NCI-H82 treated with DMSO at 0.1 percent for 48 hours (cell line): ENCODE measurements around the gene EMC7.
"Not testable (repeated sequence)": the region's sequence is repeated elsewhere in the genome, so short reads cannot be mapped to it uniquely, and the experiment has no call there.

Experiments used
- DNase-seq: peaks from one replicate; lab custom pipeline; 2025; ENCODE audit not compliant: unreplicated experiment; lab: John Stamatoyannopoulos, UW

EMC7 gene

DNA sequence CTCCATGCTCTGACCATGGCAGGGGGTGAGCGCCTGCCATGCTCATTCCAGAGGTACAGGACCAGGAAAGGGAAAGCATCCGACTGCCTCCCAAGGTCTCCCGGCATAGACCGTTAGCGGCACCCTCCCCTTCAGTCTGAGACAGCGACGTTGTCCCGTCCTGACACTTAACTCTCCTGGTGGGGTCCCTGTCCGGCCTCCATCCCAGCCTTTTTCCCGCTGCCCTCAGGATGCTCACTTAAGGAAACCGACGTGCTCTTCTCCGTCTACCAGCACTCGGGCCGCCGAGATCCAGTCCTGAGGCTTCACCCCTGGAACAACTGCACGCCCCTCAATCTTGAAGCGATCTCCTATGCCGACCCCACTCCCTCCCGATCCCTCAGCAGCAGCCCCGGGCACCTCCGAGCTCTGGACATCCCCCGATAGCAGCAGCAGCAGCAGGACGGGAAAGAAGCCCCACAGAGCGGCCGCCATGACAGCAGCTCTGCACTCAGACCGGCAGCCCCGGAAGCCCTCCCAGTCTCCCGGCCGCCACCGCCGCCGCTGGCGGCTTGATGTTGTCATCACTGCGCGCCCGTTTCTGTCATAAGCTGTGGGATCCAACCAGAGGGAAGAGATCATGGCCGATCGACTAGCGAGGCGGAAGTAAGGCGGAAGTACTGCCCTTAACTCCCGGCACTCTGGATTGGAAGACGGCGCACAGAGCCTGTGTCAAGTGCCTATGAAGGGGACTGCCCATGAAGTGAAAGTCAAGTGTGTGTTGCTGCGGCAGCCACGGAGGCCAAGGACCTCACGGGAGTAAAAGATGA lies at the start of gene EMC7, which contains the start of gene PGBD4:
Gene EMC7, minus strand, starts transcription at position 497 of the 809 bp plus-strand sequence. Its CDS starts 23 bp downstream, at position 474.
Gene PGBD4, plus strand, starts transcription at position 718 of the 809 bp plus-strand sequence. CDS start 449 bp downstream, outside the sequence.
- DNase-seq = peak; percentile 98

DNA sequence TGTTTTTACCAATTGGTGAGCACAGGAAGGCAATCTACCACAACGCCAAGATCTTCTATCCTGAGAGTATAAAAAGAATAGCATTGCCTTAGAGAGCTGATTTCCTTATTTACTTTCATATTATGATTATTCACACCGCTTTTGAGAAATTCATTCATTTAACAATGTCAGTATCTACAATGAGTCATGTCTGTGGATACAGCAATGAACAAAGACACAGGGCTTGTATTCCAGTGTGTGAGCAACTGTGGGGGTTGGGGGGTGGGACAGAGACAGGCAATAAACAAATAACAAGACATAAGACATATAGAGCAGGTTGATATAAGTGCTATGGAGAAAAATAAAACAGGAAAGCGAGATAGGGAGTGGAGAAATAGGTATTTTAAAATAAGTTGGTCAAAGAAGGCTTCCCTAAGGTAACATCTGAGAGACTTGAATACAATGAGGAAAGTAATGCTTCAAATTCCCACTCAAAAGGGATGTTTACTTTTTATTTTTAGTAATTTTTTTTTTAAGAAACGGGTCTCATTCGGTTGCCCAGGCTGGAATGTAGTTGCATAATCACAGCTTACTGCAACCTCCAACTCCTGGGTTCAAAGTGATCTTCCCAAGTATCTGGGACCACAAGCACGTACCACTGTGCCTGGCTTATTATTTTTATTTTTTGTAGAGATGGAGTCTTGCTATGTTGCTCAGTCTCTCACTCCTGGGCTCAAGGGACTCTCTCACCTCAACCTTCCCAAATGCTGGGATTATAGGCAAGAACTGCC lies 45.9 kb upstream of the EMC7 start:
- DNase-seq = no peak

DNA sequence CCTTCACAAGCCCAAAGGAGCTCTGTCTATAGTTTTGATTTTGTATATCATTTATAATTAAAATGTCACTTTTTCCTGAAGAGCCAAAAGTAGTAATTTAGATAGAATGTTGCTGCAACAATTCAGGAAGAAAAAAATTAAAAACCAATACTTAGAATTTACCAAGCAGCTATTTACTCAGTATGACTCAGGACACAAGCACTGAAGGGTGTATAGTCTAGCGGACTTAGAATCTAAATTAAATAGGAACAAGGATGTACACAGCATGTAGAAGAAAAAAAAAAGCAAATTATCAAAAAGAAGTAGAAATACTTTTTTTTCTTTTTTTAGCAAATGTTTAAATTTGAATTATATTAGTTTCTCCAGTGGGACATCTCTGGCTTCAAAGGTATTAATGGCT lies 31.8 kb upstream of the EMC7 start:
- DNase-seq = no peak

DNA sequence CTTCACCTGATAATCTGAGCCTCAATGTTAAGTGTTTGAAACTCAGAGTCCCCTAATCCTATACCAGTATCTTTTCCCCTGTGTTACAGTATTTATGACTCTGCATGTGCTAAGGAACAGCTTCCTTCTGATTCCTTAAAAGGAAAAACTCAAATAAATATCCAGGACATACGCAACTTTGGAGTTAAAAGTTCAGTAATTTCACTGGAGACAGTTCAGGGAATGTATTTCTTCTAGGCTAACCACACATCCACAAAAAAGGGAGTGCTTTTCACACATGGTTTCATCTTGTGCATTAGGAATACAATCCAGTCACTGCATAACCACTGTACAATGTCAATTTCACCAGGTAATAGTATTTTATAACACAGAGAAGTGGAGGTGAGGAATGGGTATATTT lies 31.2 kb upstream of the EMC7 start:
- no peak for DNase-seq

DNA sequence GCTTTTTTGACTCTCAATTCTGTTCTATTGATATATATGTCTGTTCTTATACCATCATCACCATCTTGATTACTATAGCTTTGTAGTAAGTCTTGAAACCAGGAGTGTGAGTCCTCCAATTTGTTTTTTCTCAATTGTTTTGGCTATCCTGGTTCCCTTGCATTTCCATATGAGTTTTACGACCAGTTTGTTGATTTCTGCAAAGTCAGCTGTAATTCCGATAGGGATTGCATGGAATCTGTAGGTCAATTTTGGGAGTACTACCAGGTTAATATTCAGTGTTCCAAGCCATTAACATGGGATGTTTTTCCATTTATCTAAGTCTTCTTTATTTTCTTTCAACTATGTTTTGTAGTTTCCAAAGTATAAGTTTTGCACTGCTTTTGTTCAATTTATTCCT lies 27.2 kb upstream of the EMC7 start:
- no peak for DNase-seq

DNA sequence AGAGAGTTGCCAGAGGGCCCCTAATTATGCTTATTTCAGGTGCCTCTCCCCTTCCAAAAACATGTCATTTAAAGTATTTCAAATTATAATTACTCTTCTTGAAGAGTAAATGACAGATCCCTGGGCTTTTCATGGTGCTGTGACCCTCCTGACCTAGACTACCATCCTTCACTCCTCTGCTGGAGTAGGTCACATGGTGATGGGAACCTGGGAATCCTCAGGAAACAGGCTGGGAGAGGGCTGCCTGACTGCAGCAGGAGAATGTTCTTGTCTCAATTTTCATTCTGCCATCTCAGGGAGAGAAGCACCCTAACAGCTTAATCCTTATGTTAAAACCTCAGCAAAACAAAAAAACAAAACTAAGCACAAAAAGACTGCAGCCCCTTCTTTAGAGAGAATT lies 24.9 kb upstream of the EMC7 start:
- no peak for DNase-seq

DNA sequence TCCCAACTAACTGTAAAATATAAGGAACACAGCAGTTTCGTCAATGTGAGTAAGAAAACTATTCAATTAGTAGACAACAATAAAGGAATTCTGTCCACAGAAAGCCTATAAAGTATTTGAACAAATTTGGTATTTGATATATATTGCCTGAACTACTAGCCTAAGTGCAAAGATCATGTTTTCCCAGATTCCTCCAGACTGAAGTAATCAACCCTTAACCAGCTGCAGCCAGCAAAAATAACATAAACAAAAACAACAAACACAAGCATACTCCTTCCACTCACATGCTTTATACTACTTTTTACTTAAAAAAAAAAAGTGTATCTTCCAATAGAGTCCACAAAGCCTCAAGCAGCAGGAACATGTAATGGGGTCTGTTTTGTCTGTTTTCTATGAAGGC lies 24.3 kb upstream of the EMC7 start:
- no peak for DNase-seq

DNA sequence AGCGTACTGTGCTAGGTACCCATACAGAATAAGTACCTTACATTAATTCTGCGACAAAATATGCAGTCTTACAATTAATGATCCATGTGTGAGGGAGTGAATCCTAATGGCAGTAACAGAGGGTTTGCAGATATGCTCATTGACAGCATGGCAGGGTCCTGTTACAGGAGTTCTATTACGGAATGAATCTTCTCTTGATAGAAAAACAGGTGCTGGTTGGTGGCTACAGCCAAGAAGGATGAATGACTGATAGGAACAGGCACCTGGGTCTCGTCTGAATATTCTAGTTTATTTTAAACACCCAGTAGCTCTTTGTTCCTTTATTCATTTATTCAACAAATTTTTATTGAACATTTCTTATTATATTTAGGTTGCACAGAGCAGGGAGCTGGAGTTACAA lies 23.0 kb upstream of the EMC7 start:
- DNase-seq = no peak

DNA sequence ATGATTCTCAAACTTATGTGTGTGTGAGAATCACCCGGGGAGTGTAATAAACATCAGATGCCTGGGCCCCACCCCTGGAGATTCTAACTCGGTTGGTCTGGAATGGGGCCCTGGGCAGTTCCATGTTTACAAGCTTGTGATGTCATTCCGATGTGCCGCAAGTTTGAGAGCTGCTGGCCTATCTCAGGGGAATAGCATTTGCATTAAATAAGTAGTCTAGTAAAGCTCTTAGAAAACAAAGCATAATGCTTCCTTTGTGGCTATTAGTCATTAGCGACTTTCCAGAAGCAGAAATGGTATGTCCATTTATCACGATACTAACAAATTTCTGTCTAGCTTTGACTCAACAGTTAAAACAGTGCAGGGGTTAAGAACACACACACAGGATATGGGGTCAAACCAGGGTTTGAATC lies 21.1 kb upstream of the EMC7 start:
- no peak for DNase-seq

DNA sequence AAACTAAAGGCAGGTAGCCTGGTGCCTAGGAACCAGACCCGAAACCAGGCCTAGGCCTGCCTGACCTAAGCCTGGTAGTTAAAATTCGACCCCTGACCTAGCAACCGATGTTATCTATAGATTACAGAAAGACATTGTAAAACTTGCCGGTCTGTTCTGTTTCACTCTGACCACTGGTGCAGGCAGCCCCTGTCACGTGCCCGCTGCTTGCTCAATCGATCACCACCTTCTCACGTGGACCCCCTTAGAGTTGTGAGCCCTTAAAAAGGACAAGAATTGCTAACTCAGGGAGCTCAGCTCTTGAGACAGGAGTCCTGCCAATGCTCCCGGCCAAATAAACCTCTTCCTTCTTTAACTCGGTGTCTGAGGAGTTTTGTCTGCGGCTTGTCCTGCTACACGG lies 20.1 kb upstream of the EMC7 start:
- not testable (repeated sequence) for DNase-seq

DNA sequence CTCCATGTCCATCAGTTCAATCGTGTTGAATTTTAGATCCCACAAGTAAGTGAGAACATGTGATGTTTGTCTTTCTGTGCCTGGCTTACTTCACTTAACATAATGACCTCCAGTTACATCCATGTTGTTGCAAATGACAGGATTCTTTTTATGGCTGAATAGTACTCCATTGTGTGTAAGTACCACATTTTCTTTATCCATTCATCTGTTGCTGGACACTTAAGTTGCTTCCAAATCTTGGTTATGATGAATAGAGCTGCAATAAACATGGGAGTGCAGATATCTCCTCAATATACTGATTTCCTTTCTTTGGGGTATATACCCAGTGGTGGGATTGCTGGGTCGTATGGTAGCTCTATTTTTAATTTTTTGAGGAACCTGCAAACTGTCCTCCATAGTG lies 18.8 kb upstream of the EMC7 start:
- not testable (repeated sequence) for DNase-seq

DNA sequence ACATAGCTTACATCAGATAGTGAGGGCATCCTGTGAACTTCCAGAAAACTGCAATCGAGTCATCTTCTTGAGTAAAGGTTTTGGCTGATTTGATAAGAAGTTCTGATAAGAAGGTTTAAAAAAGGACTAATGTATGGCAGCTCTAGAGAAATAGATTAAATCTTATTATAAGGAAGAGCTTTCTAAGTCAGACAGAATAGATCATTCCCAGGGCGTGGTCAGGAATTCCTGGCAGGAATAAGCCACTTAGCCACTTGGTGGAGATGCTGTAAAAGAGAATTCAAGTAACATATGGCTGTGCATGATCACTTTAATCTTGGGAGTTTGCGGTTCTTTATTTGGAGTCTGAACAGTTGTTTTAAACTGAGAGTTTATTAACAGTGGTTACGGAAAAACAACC lies 17.6 kb upstream of the EMC7 start:
- peak; percentile 97 for DNase-seq

DNA sequence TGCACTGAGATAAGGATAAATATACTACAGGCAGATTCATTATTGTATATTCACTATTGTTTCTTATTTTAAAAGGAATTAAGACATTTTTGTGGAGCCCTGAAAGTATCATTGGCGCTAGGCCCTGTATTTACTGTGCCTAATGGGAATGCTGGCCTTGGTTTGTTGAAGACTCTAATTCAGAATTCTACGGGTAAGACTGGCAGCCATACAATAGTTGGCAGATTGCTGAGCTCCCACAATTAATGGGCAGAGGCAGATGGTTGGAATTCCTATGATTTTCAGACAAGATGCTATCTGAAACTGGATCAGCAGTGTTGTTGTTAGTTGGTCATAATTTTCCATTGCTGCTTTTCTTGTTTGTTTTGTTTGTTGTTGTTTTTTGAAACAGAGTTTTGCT lies 15.0 kb upstream of the EMC7 start:
- DNase-seq = no peak

DNA sequence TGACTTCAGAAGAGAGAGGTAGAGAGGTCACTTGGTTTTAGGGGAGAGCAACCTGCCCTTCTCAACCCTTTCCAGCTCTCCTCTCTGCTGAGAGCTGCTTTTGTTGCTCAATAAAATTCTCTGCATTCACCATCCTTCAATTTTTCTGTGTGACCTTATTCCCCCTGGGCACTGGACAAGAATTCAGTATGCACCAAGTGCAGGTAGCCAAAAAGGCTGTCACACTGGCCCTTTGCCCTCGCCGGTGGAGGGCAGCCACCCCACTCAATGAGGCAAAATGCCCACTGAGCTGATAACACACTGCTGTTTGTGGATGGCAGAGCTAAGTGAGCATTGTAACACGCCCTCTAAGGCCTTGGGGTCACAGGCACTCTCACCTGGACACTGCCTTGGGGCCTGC lies 13.1 kb upstream of the EMC7 start:
- no peak for DNase-seq

DNA sequence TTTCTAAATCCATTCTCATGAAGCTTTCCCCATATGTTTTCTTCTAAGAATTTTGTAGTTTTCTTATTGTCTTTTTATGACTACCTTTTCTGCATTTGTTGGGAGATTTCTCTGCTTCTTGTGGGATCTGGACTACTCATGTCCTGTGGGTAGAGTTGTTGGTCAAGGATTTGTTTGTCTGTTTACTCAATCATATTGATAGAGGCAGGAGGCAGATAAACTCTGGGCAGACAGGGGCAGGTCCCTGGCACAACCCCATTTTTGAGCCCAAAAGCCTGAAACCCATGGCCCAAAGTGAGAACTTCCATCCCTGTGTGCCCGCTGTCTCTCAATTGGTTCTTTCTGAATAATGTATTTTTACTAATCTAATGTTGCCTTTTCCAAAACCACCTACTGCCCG lies 12.6 kb upstream of the EMC7 start:
- DNase-seq = no peak

DNA sequence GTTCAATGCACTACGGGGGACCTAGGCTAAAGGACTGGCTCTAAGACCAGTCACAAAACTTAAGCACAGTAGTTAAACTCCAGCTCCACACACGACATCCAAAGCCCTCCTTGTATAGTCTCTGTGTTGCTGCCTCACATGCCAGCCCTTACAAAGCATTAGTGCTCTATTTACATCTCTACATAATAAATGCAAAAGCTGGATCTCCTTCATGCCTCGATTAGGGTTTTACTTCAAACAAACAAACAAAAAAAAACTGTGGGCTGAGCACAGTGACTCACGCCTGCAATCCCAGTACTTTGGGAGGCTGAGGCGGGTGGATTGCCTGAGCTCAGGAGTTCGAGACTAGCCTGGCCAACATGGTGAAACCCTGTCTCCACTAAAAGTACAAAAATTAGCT lies 9.8 kb upstream of the EMC7 start:
- DNase-seq = no peak

DNA sequence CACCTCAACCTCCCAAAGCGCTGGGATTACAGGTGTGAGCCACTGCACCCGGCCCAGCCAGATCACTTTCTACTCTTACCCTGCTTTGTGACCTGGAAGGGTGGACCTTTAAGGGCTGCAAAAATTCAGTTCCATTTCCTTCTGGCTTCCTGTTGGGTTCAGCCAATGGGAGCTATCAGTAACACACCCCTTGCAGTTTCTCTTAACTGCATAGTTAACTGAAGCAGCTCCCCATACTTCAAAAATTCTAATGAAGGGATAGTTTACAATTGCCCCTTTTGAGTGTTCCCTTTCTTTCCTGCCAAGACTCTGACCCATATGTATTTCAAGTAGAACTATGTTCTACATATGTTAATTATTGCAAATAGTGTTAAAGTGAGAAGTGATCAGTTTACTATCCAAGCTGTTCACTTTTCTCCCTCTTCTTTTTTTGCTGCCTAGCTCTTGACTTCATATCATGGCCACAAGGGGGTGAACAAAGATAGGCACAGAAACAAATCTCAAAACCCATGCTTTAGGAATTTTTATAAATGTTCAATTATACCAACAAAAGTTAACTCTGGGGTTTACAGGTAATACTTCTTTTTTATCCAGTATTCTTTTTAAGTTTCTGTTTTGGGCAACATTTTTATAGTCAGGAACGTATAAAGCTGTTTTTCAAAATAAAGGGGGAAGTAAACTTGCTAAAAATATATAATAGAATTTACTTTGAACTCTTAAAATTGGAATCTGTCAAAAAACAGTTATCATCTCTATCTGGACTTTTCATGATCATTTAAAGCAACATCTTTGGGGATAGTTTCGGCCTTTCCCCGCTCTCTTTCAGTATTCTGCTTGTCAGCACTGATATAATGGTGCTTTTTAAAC lies 8.4 kb upstream of the EMC7 start:
- DNase-seq = no peak

DNA sequence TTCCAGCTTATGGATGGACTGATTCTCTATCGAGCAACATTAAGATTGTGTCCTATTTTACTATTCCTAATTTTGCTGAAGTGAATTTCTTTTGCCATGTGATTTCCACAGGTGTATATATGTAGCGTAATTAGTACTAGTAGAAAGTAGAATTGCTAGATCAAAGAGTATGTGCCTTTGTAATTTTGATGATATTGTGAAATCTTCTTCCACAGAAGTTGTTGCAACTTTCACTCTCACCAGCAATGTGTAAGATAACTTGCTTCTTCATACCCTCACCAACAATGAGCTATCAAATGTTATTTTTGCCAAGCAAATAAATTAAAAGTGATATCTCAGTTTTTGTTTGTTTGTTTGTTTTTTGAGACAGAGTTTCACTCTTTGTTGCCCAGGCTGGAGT lies 5.7 kb upstream of the EMC7 start:
- DNase-seq = no peak

DNA sequence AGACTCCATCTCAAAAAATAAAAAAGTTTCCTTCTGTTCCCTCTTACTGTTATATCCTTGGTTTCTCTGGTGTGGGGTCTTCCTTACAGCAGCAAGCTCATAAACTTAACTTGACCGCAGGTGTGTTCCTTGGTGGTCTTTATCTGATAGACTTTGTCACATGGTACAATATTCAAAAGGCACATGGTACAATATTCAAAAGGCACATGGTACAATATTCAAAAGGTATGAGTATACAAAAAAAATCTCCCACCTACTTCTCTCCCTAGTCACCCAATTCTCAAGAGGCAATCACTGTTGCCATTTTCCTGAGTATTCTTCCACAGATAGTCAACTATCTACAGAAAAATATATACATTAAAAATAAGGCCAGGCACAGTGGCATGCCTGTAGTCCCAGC lies 4.8 kb upstream of the EMC7 start:
- DNase-seq = no peak

DNA sequence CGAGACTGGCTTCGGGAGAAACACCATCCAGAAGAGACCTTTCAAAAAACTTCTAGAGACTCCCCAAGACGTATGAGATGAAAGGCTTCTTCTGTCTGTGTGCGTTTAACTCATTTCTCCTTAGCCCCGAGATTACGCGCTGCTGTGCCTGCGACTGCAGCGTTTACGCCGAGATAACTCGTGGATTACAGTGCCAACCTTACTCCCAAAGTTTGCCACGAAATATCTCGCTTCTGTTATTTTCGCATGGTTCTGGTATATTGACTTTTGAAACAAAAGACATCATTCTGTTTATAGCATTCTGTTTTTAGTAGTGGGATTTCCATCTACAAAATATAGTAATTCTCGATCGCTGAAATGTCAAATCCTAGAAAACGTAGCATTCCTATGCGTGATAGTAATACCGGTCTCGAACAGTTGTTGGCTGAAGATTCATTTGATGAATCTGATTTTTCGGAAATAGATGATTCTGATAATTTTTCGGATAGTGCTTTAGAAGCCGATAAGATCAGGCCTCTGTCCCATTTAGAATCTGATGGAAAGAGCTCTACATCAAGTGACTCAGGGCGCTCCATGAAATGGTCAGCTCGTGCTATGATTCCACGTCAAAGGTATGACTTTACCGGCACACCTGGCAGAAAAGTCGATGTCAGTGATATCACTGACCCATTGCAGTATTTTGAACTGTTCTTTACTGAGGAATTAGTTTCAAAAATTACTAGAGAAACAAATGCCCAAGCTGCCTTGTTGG lies 688 bp upstream of the EMC7 start:
- no peak for DNase-seq

DNA sequence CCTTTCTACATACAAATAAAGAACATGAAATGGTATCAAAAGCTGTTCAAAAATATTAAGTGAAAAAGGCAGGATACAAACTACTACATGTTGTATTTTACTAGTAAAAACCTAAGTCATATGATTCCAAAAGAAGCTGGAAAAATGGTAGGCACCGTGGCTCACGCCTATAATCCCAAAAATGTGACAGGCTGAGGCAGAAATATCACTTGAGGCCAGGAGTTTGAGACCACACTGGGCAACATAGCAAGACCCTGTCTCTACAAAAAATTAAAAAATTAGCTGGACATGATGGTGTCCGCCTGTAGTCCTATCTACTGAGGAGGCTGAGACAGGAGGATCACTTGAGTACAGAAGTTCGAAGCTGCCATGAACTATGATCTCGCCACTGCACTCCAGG lies 1.7 kb downstream of the EMC7 start:
- no peak for DNase-seq
